Measurements from ENCODE around the gene LTB4R2.

LTB4R2 gene

DNA sequence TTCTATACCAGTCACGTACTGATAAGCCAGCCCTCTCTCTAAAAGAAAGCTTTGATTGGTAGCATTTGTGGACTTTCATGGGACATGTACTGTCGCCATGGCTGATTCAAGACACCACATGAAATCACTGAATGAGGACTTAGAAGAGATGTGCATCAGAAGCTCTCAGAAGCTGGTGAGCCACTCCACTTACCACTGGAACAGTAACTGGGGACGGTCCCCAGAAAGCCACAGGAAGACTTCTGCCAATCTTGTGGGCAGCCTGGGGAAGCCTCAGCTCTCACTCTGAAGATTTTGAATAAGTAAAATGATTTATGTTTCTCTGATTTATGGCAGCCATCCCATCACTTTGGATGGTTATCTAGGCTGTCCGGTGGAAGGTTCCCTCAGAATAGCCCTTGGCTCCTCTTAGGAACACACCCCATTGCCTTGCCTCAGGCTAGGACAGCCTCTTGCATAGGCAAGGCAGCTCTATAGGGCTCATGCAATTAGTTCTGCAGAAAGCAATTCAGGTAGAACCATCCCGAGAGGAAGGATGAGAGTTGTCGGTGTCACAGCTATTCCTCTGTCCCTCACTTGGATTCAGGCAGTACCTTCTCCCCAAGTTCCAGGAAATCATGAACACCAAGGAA, 20.2 kb upstream of the LTB4R2 start:
- Histone ChIP-seq H3K27ac (ENCODE audit: low read depth, low read length, severe bottlenecking) (no peak overlapping the region), H3K9me3 (ENCODE audit: control insufficient read depth, low read length) (no peaks in the 10 kb centered on the region), H3K4me3 (ENCODE audit: extremely low read depth, insufficient read depth, low read length, poor library complexity, severe bottlenecking) (no peak overlapping the region), H3K36me3 (ENCODE audit: control insufficient read depth, insufficient read depth, low read length) (peaks cover 39% of the 10 kb centered on the region), H3K4me1 (ENCODE audit: control insufficient read depth, insufficient read depth, low read length, poor library complexity, severe bottlenecking) (no peaks in the 10 kb centered on the region)
- 87 to 98% methylated on average over 3 to 5 of the region's 6 CpGs for WGBS, 2 experiments (ENCODE audit: insufficient coverage in 2 of 2)

DNA sequence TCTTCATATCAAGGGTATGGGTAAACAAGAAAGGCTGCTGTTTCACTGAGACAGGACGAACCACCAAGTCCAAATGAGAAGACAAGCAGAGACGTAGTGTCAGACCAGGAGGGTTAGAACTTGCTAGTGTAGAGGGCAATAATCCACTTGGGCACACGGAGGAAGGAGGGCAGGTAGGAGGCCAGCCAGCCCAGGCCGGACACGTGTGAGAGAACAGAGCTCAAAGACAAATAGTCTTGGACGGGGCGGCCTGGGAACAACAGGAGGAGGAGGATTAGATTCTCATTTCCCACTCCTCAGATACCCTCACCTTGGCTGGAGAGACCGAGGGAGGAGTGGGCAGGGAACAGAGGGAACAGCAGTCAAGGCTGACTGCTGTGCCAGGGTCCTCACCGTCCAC, 19.2 kb upstream of the LTB4R2 start:
- H3K4me1 ChIP-seq (ENCODE audit: control insufficient read depth, insufficient read depth, low read length, poor library complexity, severe bottlenecking): no peaks in the 10 kb centered on the region
- H3K4me3 ChIP-seq (ENCODE audit: extremely low read depth, insufficient read depth, low read length, poor library complexity, severe bottlenecking): no peak overlapping the region
- 92 to 94% methylated on average over 6 of the region's 9 CpGs for WGBS, 2 experiments (ENCODE audit: insufficient coverage in 2 of 2)
- H3K27ac ChIP-seq (ENCODE audit: low read depth, low read length, severe bottlenecking): no peak overlapping the region
- H3K36me3 ChIP-seq (ENCODE audit: control insufficient read depth, insufficient read depth, low read length): peaks cover 44% of the 10 kb centered on the region
- no peaks in the 10 kb centered on the region for H3K9me3 ChIP-seq (ENCODE audit: control insufficient read depth, low read length)

DNA sequence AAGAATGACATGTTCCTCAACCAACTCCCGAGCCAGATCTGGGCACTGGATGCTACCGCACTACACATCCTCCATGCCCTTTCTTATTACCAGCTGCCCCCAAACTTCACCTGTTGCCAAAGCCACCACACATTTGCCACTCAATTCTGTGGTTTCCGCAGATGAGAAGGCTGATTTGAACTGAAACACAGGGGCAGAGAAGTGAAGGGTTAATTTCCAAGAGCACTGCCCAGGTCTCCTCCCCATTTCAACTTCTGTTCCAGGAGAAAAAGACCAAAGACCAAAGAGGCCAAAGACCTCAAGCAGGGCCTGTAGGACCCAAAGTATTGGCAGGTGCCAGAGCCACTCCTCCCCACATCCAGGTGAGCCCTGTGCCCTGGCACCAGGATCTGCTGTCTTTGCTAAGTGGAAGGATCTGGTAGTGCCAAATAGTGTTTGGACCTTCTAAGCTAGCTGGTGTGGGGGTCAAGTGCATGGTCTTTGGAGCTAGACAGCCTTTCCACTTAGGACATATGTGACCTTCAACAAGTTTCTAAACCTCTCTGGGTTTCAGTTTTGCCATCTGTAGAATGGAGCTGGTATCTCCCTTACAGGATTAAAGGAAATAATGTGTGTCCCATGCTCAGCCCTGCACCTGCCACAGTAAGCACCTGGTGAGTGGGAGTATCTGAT, 18.4 kb upstream of the LTB4R2 start:
- no peak overlapping the region for H3K4me3 ChIP-seq (ENCODE audit: extremely low read depth, insufficient read depth, low read length, poor library complexity, severe bottlenecking)
- no peaks in the 10 kb centered on the region for H3K9me3 ChIP-seq (ENCODE audit: control insufficient read depth, low read length)
- H3K27ac ChIP-seq (ENCODE audit: low read depth, low read length, severe bottlenecking): no peak overlapping the region
- H3K4me1 ChIP-seq (ENCODE audit: control insufficient read depth, insufficient read depth, low read length, poor library complexity, severe bottlenecking): peaks cover 3% of the 10 kb centered on the region
- peaks cover 49% of the 10 kb centered on the region for H3K36me3 ChIP-seq (ENCODE audit: control insufficient read depth, insufficient read depth, low read length)
- WGBS, 2 experiments (ENCODE audit: insufficient coverage in 2 of 2): 83% methylated on average over 2 of the region's 3 CpGs; no CpG with 5 or more reads in 1 of the 2 experiments

GRCh38 chr14:24292118-24292807, 17.7 kb upstream of the LTB4R2 start:
- Histone ChIP-seq H3K27ac (ENCODE audit: low read depth, low read length, severe bottlenecking) (no peak overlapping the region), H3K9me3 (ENCODE audit: control insufficient read depth, low read length) (no peaks in the 10 kb centered on the region), H3K36me3 (ENCODE audit: control insufficient read depth, insufficient read depth, low read length) (peaks cover 49% of the 10 kb centered on the region), H3K4me1 (ENCODE audit: control insufficient read depth, insufficient read depth, low read length, poor library complexity, severe bottlenecking) (peaks cover 9% of the 10 kb centered on the region), H3K4me3 (ENCODE audit: extremely low read depth, insufficient read depth, low read length, poor library complexity, severe bottlenecking) (no peak overlapping the region)
- WGBS, 2 experiments (ENCODE audit: insufficient coverage in 2 of 2): 92 to 94% methylated on average over 5 to 7 of the region's 11 CpGs

DNA sequence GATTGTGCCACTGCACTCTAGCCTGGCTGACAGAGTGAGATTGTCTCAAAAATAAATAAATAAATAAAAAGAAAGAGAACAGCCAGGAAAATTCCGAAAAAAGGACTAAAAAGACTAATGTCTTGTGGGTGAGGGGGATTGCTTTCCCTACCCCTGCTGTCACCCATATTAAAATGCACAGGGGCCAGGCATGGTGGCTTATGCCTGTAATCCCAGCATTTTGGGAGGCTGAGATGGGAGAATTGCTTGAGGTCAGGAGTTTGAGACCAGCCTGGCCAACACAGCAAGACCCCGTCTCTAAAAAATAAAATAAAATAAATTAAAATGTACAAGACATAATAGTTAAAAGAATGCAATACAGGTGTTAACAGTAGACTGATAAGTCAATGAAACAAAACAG, 16.4 kb upstream of the LTB4R2 start:
- Histone ChIP-seq H3K36me3 (ENCODE audit: control insufficient read depth, insufficient read depth, low read length) (peaks cover 49% of the 10 kb centered on the region), H3K27ac (ENCODE audit: low read depth, low read length, severe bottlenecking) (no peak overlapping the region), H3K4me1 (ENCODE audit: control insufficient read depth, insufficient read depth, low read length, poor library complexity, severe bottlenecking) (peaks cover 12% of the 10 kb centered on the region), H3K9me3 (ENCODE audit: control insufficient read depth, low read length) (no peaks in the 10 kb centered on the region), H3K4me3 (ENCODE audit: extremely low read depth, insufficient read depth, low read length, poor library complexity, severe bottlenecking) (no peak overlapping the region)
- WGBS, 2 experiments (ENCODE audit: insufficient coverage in 2 of 2): 100% methylated on average over 1 of the region's 2 CpGs; no CpG with 5 or more reads in 1 of the 2 experiments

GRCh38 chr14:24296341-24297157, 13.4 kb upstream of the LTB4R2 start:
- Histone ChIP-seq H3K4me3 (ENCODE audit: extremely low read depth, insufficient read depth, low read length, poor library complexity, severe bottlenecking) (no peak overlapping the region), H3K9me3 (ENCODE audit: control insufficient read depth, low read length) (no peaks in the 10 kb centered on the region), H3K36me3 (ENCODE audit: control insufficient read depth, insufficient read depth, low read length) (peaks cover 31% of the 10 kb centered on the region), H3K4me1 (ENCODE audit: control insufficient read depth, insufficient read depth, low read length, poor library complexity, severe bottlenecking) (peaks cover 16% of the 10 kb centered on the region), H3K27ac (ENCODE audit: low read depth, low read length, severe bottlenecking) (peak overlapping the region; percentile 62)
- WGBS, 2 experiments (ENCODE audit: insufficient coverage in 2 of 2): 70 to 73% methylated on average over 8 to 11 of the region's 12 CpGs

GRCh38 chr14:24297190-24297964, 12.6 kb upstream of the LTB4R2 start:
- no peak overlapping the region for H3K4me3 ChIP-seq (ENCODE audit: extremely low read depth, insufficient read depth, low read length, poor library complexity, severe bottlenecking)
- WGBS, 2 experiments (ENCODE audit: insufficient coverage in 2 of 2): 62 to 70% methylated on average over 5 of the region's 5 CpGs
- H3K9me3 ChIP-seq (ENCODE audit: control insufficient read depth, low read length): no peaks in the 10 kb centered on the region
- no peak overlapping the region for H3K27ac ChIP-seq (ENCODE audit: low read depth, low read length, severe bottlenecking)
- peaks cover 33% of the 10 kb centered on the region for H3K36me3 ChIP-seq (ENCODE audit: control insufficient read depth, insufficient read depth, low read length)
- peaks cover 16% of the 10 kb centered on the region for H3K4me1 ChIP-seq (ENCODE audit: control insufficient read depth, insufficient read depth, low read length, poor library complexity, severe bottlenecking)

- H3K36me3 ChIP-seq (ENCODE audit: control insufficient read depth, insufficient read depth, low read length): peaks cover 43% of the 10 kb centered on the region
- no peaks in the 10 kb centered on the region for H3K9me3 ChIP-seq (ENCODE audit: control insufficient read depth, low read length)
- peaks cover 16% of the 10 kb centered on the region for H3K4me1 ChIP-seq (ENCODE audit: control insufficient read depth, insufficient read depth, low read length, poor library complexity, severe bottlenecking)
- peak overlapping the region; percentile 47 for H3K27ac ChIP-seq (ENCODE audit: low read depth, low read length, severe bottlenecking)
- 78% methylated on average over 6 to 7 of the region's 7 CpGs for WGBS, 2 experiments (ENCODE audit: insufficient coverage in 2 of 2)
- H3K4me3 ChIP-seq (ENCODE audit: extremely low read depth, insufficient read depth, low read length, poor library complexity, severe bottlenecking): peak overlapping the region; percentile 92
Measured at GRCh38 chr14:24298892-24299254, 11.1 kb upstream of the LTB4R2 start.

- 1 to 2% methylated on average over 63 to 64 of the region's 75 CpGs for WGBS, 2 experiments (ENCODE audit: insufficient coverage in 2 of 2)
- Histone ChIP-seq H3K36me3 (ENCODE audit: control insufficient read depth, insufficient read depth, low read length) (peaks cover 47% of the 10 kb centered on the region), H3K27ac (ENCODE audit: low read depth, low read length, severe bottlenecking) (peak within 1 kb of the TSS; percentile 47), H3K4me1 (ENCODE audit: control insufficient read depth, insufficient read depth, low read length, poor library complexity, severe bottlenecking) (peaks cover 16% of the 10 kb centered on the region), H3K4me3 (ENCODE audit: extremely low read depth, insufficient read depth, low read length, poor library complexity, severe bottlenecking) (peak within 1 kb of the TSS; percentile 92), H3K9me3 (ENCODE audit: control insufficient read depth, low read length) (no peaks in the 10 kb centered on the region)
Measured at GRCh38 chr14:24299255-24300191, 10.4 kb upstream of the LTB4R2 start, which contains the start of the genes DHRS1 and NOP9. Gene DHRS1, minus strand, starts transcription at chr14:24299780. Its CDS starts 674 bp downstream, at chr14:24299106. Gene NOP9, plus strand, starts transcription at chr14:24299850. Its CDS starts 105 bp downstream, at chr14:24299955.
